HEK293 (cell line): ENCODE data around the gene BTN2A1.

ENCODE experiments used
- CTCF ChIA-PET: fragments of 350-600 bp; formaldehyde crosslinking; extraction: SDS; loops from one replicate; lab custom pipeline; 2021; ENCODE audit warnings: antibody characterized with exemption; lab: Yijun Ruan, JAX
- POLR2A ChIA-PET: fragments of 300-600 bp; formaldehyde crosslinking; extraction: SDS; loops from one replicate; lab custom pipeline; 2020; ENCODE audit warnings: antibody characterized with exemption, inconsistent platforms; lab: Yijun Ruan, JAX
- H3K27ac ChIP-seq: fragments of 200-500 bp; sonication (Bioruptor generic); 2 replicates; pipeline ENCODE4 v1.5.1; 2014; ENCODE audit warnings: low read depth, low read length, control low read depth, inconsistent platforms; ENCODE audit errors: extremely low read depth
- H3K36me3 ChIP-seq, 2 experiments: fragments of 200-500 bp in 1 of 2; sonication (Bioruptor generic) in 1 of 2; 1 replicate in 1 of 2; 2 replicates in 1 of 2; pipeline ENCODE4 v1.5.1; 2014 to 2017; ENCODE audit warnings: inconsistent platforms in 2 of 2, low read length in 2 of 2; ENCODE audit not compliant: control insufficient read depth in 2 of 2, insufficient read depth in 1 of 2
- H3K4me1 ChIP-seq: fragments of 200-500 bp; sonication (Bioruptor generic); 2 replicates; pipeline ENCODE4 v1.5.1; 2014; ENCODE audit warnings: mild to moderate bottlenecking, low read length, inconsistent platforms; ENCODE audit not compliant: control insufficient read depth, insufficient read depth
- H3K4me3 ChIP-seq: 2 replicates; pipeline ENCODE4 v1.5.1; 2011; ENCODE audit warnings: low read depth, mild to moderate bottlenecking, control low read depth, low read length, moderate library complexity
- H3K9me3 ChIP-seq: fragments of 200-500 bp; sonication (Bioruptor generic); 2 replicates; pipeline ENCODE4 v1.5.1; 2014; ENCODE audit warnings: low read depth, low read length, inconsistent platforms; ENCODE audit not compliant: control insufficient read depth, insufficient read depth
- EGR2 ChIP-seq: fragments of 450-650 bp; formaldehyde crosslinking; IDR thresholded peaks from 2 replicates; pipeline ENCODE4 v1.5.1; 2016; ENCODE audit warnings: low read depth, missing biosample characterization, missing genetic modification characterization
- FEZF1 ChIP-seq: fragments of 450-650 bp; formaldehyde crosslinking; IDR thresholded peaks from 2 replicates; pipeline ENCODE4 v1.5.1; 2016; ENCODE audit warnings: missing biosample characterization, missing genetic modification characterization
- KLF17 ChIP-seq: fragments of 450-650 bp; formaldehyde crosslinking; IDR thresholded peaks from 2 replicates; pipeline ENCODE4 v1.5.1; 2016; ENCODE audit warnings: missing biosample characterization, missing genetic modification characterization
- OVOL3 ChIP-seq: fragments of 450-650 bp; formaldehyde crosslinking; IDR thresholded peaks from 2 replicates; pipeline ENCODE4 v1.5.1; 2016; ENCODE audit warnings: missing biosample characterization, missing genetic modification characterization
- PRDM10 ChIP-seq: fragments of 450-650 bp; formaldehyde crosslinking; IDR thresholded peaks from 2 replicates; pipeline ENCODE4 v1.5.1; 2016; ENCODE audit warnings: missing biosample characterization, missing genetic modification characterization
- SETDB1 ChIP-seq: IDR thresholded peaks from one replicate; pipeline ENCODE4 v1.6.1; 2017; ENCODE audit warnings: mild to moderate bottlenecking, low read length, moderate library complexity, mixed read lengths; ENCODE audit not compliant: insufficient read length
- SP3 ChIP-seq: fragments of 450-650 bp; formaldehyde crosslinking; IDR thresholded peaks from 2 replicates; pipeline ENCODE4 v1.5.1; 2016; ENCODE audit warnings: missing biosample characterization, missing genetic modification characterization
- YY2 ChIP-seq: fragments of 450-650 bp; formaldehyde crosslinking; IDR thresholded peaks from 2 replicates; pipeline ENCODE4 v1.5.1; 2016; ENCODE audit warnings: missing biosample characterization, missing genetic modification characterization
- ZBTB17 ChIP-seq: fragments of 450-650 bp; formaldehyde crosslinking; IDR thresholded peaks from 2 replicates; pipeline ENCODE4 v1.5.1; 2016; ENCODE audit warnings: missing biosample characterization, missing genetic modification characterization
- ZBTB48 ChIP-seq: fragments of 450-650 bp; formaldehyde crosslinking; IDR thresholded peaks from 2 replicates; pipeline ENCODE4 v1.5.1; 2016; ENCODE audit warnings: missing biosample characterization, missing genetic modification characterization
- ZNF10 ChIP-seq: fragments of 450-650 bp; formaldehyde crosslinking; IDR thresholded peaks from 2 replicates; pipeline ENCODE4 v1.5.1; 2017; ENCODE audit warnings: missing biosample characterization, missing genetic modification characterization
- ZNF2 ChIP-seq: fragments of 450-650 bp; formaldehyde crosslinking; IDR thresholded peaks from 2 replicates; pipeline ENCODE4 v1.5.1; 2016; ENCODE audit warnings: missing biosample characterization, missing genetic modification characterization
- ZNF239 ChIP-seq: fragments of 450-650 bp; formaldehyde crosslinking; IDR thresholded peaks from 2 replicates; pipeline ENCODE4 v1.5.1; 2016; ENCODE audit warnings: missing biosample characterization, missing genetic modification characterization
- ZNF350 ChIP-seq: fragments of 450-650 bp; formaldehyde crosslinking; IDR thresholded peaks from 2 replicates; pipeline ENCODE4 v1.5.0; 2017; ENCODE audit warnings: missing biosample characterization, mild to moderate bottlenecking, missing genetic modification characterization
- ZNF426 ChIP-seq: fragments of 450-650 bp; formaldehyde crosslinking; IDR thresholded peaks from 2 replicates; pipeline ENCODE4 v1.5.1; 2017; ENCODE audit warnings: missing biosample characterization, missing genetic modification characterization, mild to moderate bottlenecking, inconsistent platforms, moderate library complexity
- ZNF433 ChIP-seq: fragments of 450-650 bp; formaldehyde crosslinking; IDR thresholded peaks from 2 replicates; pipeline ENCODE4 v1.5.1; 2016; ENCODE audit warnings: missing biosample characterization, missing genetic modification characterization, low read depth
- ZNF518A ChIP-seq: fragments of 450-650 bp; formaldehyde crosslinking; conservative IDR thresholded peaks from 2 replicates; pipeline ENCODE4 v1.5.1; 2016; ENCODE audit warnings: low read depth, missing biosample characterization, missing genetic modification characterization
- ZNF664 ChIP-seq: fragments of 450-650 bp; formaldehyde crosslinking; IDR thresholded peaks from 2 replicates; pipeline ENCODE4 v1.5.1; 2016; ENCODE audit warnings: missing biosample characterization, missing genetic modification characterization

Gene BTN2A1

GRCh38 chr6:26472549-26473290 is 15.0 kb downstream of the BTN2A1 start:
- Histone ChIP-seq H3K27ac (no peak overlapping the region), H3K4me1 (peaks cover 8% of the 10 kb centered on the region), H3K9me3 (no peaks in the 10 kb centered on the region), H3K36me3 (peaks cover 0 to 15% of the 10 kb centered on the region in 2 experiments; a peak in 1 of 3 replicates), H3K4me3 (no peak overlapping the region)
- TF ChIP-seq SETDB1: peak; percentile 57
- TF ChIP-seq SP3 (tag by site-specific recombination): no peak
- TF ChIP-seq OVOL3: no peak
- no peak for TF ChIP-seq ZNF239 (tag by site-specific recombination)
- ChIA-PET POLR2A (interaction anchor here (0.8 to 1.9 kb wide), 3 partner anchors 17 to 256 kb away, joined by 3 to 4 read pairs (median 3); a partner anchor contains a TSS), CTCF (interaction anchor here (0.7 to 0.9 kb wide), 2 partner anchors 131 to 377 kb away, joined by 4 read pairs; no protein-coding TSS in a partner anchor)

- POLR2A ChIA-PET: interaction anchor here (1.0 to 1.9 kb wide), 6 partner anchors 9 to 257 kb away, joined by 4 to 6 read pairs (median 4); partner anchors contain the start of gene BTN2A1
- Histone ChIP-seq H3K4me1 (peaks cover 8% of the 10 kb centered on the region), H3K36me3 (peaks cover 0 to 9% of the 10 kb centered on the region in 2 experiments; a peak in 1 of 3 replicates), H3K9me3 (no peaks in the 10 kb centered on the region), H3K4me3 (peak overlapping the region; percentile 45), H3K27ac (peak overlapping the region; percentile 76; the same call in 1 of the 2 replicates)
- TF ChIP-seq EGR2 (tag by site-specific recombination) (no peak), KLF17 (tag by site-specific recombination) (0 out of 2 replicates have a peak, but pooled peaks have one; percentile 36)
- CTCF ChIA-PET: interaction anchor here (0.9 to 1.5 kb wide), 4 partner anchors 9 to 132 kb away, joined by 4 to 8 read pairs (median 6); no protein-coding TSS in a partner anchor
These were observed 15.6 kb downstream of the BTN2A1 start for GRCh38 chr6:26473429-26473757.

- H3K9me3 ChIP-seq: no peaks in the 10 kb centered on the region
- POLR2A ChIA-PET: interaction anchor here (0.9 to 1.9 kb wide), 12 partner anchors 10 to 257 kb away, joined by 3 to 14 read pairs (median 4); partner anchors contain the start of genes BTN2A1 and HMGN4
- peaks cover 8% of the 10 kb centered on the region for H3K4me1 ChIP-seq
- CTCF ChIA-PET: interaction anchor here (0.6 to 1.5 kb wide), 4 partner anchors 9 to 133 kb away, joined by 3 to 8 read pairs (median 6); no protein-coding TSS in a partner anchor
- peak overlapping the region; percentile 45 for H3K4me3 ChIP-seq
- H3K27ac ChIP-seq: peak overlapping the region; percentile 76
- H3K36me3 ChIP-seq: peaks cover 0 to 3% of the 10 kb centered on the region in 2 experiments; a peak in 1 of 3 replicates
- TF ChIP-seq FEZF1 (tag by site-specific recombination) (peak; percentile 44; the same call in 1 of the 2 replicates), ZNF2 (0 out of 2 replicates have a peak, but pooled peaks have one; percentile 36), SP3 (tag by site-specific recombination) (peak; percentile 33; the same call in 1 of the 2 replicates), ZBTB48 (tag by site-specific recombination) (peak; percentile 96), ZNF664 (tag by site-specific recombination) (peak; percentile 80), ZNF10 (tag by site-specific recombination) (peak; percentile 36; the same call in 1 of the 2 replicates), ZNF426 (tag by site-specific recombination) (no peak), SETDB1 (peak; percentile 49), ZBTB17 (peak; percentile 79), ZNF518A (0 out of 2 replicates have a peak, but pooled peaks have one; percentile 18), PRDM10 (tag by site-specific recombination) (0 out of 2 replicates have a peak, but pooled peaks have one; percentile 16), ZNF433 (tag by site-specific recombination) (no peak), ZNF350 (tag by site-specific recombination) (0 out of 2 replicates have a peak, but pooled peaks have one; percentile 68), YY2 (tag by site-specific recombination) (no peak)
These were observed 16.1 kb downstream of the BTN2A1 start for GRCh38 chr6:26473758-26474438.
